Mucosa of rectum (tissue), 2 donors: ENCODE measurements around the gene PIR.

ENCODE experiments used
- H3K27ac ChIP-seq, 2 donors: one replicate each; pipeline ENCODE4 v1.7.0; 2013; ENCODE audit warnings: inconsistent platforms in 2 of 2, low read depth in 2 of 2, low read length in 2 of 2
- H3K27me3 ChIP-seq, 2 donors: one replicate each; pipeline ENCODE4 v1.7.0; 2013; ENCODE audit warnings: low read length in 2 of 2; ENCODE audit not compliant: control insufficient read depth in 2 of 2, insufficient read depth in 2 of 2
- H3K36me3 ChIP-seq, 2 donors: one replicate each; pipeline ENCODE4 v1.7.0; 2013; ENCODE audit warnings: low read length in 2 of 2; ENCODE audit not compliant: control insufficient read depth in 2 of 2, insufficient read depth in 2 of 2
- H3K4me1 ChIP-seq, 2 donors: one replicate each; pipeline ENCODE4 v1.7.0; 2013; ENCODE audit warnings: low read length in 2 of 2, mild to moderate bottlenecking in 1 of 2; ENCODE audit not compliant: control insufficient read depth in 2 of 2, insufficient read depth in 2 of 2
- H3K4me3 ChIP-seq, 2 donors: one replicate each; pipeline ENCODE4 v1.7.0; 2013; ENCODE audit warnings: low read length in 2 of 2
- H3K9ac ChIP-seq, 2 donors: one replicate each; pipeline ENCODE4 v1.7.0; 2013; ENCODE audit warnings: low read length in 2 of 2, low read depth in 1 of 2, mild to moderate bottlenecking in 1 of 2
- H3K9me3 ChIP-seq, 2 donors: one replicate each; pipeline ENCODE4 v1.7.0; 2013; ENCODE audit warnings: low read length in 2 of 2; ENCODE audit not compliant: control insufficient read depth in 2 of 2
- donor health status: healthy.
- donor health status: Normal muscosa, but diverticular disease.

The PIR gene

DNA sequence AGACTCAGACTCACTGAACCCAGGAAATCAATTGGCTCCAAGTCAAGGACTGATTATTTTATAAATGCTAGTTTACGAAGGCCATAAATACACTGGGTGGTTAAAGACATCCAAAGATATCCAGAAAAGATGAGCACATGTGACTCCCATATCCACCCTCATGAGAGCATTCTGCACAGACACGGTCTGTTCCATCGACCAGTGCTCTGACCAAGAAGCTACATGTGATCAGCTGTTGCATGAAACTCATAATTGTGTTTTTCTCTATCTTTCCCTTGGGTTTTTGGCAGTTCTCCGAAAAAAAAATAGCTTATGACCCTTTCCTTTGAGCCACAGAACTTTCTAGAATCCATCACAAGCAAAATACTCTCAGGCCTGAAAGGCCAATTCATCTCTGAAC lies 2.7 kb upstream of the PIR start:
- no peaks in the 10 kb centered on the region for H3K9me3 ChIP-seq
- no peaks in the 10 kb centered on the region for H3K4me1 ChIP-seq
- H3K4me3 ChIP-seq, result no peak overlapping the region
- H3K9ac ChIP-seq, result no peak overlapping the region
- no peaks in the 10 kb centered on the region for H3K36me3 ChIP-seq
- peaks cover 2 to 15% of the 10 kb centered on the region in 2 donors for H3K27me3 ChIP-seq
- no peak overlapping the region for H3K27ac ChIP-seq

- Histone ChIP-seq H3K4me3 (peak overlapping the region; percentile 65 to 68), H3K9ac (peak overlapping the region in 1 of 2 donors; percentile 55), H3K4me1 (no peaks in the 10 kb centered on the region), H3K27me3 (peaks cover 2 to 17% of the 10 kb centered on the region in 2 donors), H3K36me3 (no peaks in the 10 kb centered on the region), H3K27ac (no peak overlapping the region), H3K9me3 (no peaks in the 10 kb centered on the region)
These were observed 664 bp downstream of the PIR start for GRCh38 chrX:15492469-15492868.

DNA sequence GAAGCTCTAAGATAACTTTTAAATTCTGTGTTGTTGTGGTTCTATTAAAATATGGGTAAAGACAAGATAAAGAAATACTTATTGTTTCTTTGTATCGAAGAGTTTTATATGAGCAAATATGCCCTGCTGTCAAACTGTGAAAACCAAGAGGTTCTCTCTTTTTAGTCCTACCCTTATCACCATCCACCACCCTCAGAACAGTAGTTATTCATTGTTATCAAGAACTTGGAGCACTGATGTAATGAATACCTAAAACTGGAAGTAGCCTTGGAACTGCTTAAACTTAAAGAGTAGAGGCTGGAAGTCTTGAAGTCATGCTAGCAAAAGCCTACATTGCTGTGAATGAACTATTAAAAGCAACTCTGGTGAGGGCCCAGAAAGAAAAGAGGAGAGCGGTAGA lies 9.2 kb downstream of the PIR start:
- H3K27ac ChIP-seq, result no peak overlapping the region
- H3K4me3 ChIP-seq, result no peak overlapping the region
- H3K36me3 ChIP-seq, result no peaks in the 10 kb centered on the region
- no peaks in the 10 kb centered on the region for H3K4me1 ChIP-seq
- H3K9ac ChIP-seq, result no peak overlapping the region
- no peaks in the 10 kb centered on the region for H3K9me3 ChIP-seq
- H3K27me3 ChIP-seq, result peaks cover 0 to 5% of the 10 kb centered on the region in 2 donors

DNA sequence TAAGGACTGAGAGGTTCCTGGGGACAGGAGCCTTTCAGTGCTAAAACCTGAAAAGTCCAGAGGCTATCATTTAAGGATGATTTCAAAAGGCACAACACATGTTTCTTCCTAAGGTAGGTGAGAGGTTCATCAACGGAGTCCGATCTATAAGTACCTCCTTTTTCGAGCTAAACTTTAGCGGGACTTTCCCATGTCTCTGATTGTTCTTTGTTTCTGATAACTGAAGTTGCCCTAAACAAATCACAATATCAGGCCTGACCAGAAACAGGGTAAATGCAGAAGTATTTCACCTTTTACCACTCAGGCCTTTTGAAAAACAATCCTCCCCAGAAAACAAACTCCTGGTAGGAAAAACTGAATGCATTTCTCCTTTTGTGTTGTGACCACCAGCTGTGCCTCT lies 17.6 kb downstream of the PIR start:
- Histone ChIP-seq H3K9ac (no peak overlapping the region), H3K27ac (no peak overlapping the region), H3K27me3 (peaks cover 0 to 6% of the 10 kb centered on the region in 2 donors)

DNA sequence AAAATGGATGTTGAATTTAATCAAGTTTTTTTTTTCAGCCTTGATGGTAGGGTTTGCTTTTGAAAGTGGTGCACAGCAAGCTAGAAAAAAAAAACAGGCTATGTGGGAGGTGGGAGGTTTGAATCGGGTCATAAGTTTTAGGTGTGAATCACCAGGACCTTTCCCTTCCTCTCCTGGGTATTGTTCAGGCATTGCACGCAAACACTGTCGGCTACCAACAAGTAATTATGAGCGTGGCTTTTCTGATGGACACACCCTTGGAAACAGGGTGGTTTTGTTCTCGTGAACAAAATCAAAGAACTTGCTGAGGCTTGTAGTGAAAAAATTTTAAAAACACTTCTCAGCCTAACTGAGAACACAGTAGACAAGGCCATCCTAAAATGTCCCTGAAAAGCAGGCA lies 18.1 kb downstream of the PIR start:
- no peaks in the 10 kb centered on the region for H3K36me3 ChIP-seq
- no peak overlapping the region for H3K4me3 ChIP-seq
- H3K9me3 ChIP-seq, result no peaks in the 10 kb centered on the region
- peaks cover 0 to 6% of the 10 kb centered on the region in 2 donors for H3K27me3 ChIP-seq
- no peak overlapping the region for H3K27ac ChIP-seq
- no peaks in the 10 kb centered on the region for H3K4me1 ChIP-seq
- H3K9ac ChIP-seq, result no peak overlapping the region

More for the DNA sequence above, 17.6 kb downstream of the PIR start:
- Histone ChIP-seq H3K4me1 (no peaks in the 10 kb centered on the region), H3K9me3 (no peaks in the 10 kb centered on the region), H3K4me3 (no peak overlapping the region), H3K36me3 (no peaks in the 10 kb centered on the region)

DNA sequence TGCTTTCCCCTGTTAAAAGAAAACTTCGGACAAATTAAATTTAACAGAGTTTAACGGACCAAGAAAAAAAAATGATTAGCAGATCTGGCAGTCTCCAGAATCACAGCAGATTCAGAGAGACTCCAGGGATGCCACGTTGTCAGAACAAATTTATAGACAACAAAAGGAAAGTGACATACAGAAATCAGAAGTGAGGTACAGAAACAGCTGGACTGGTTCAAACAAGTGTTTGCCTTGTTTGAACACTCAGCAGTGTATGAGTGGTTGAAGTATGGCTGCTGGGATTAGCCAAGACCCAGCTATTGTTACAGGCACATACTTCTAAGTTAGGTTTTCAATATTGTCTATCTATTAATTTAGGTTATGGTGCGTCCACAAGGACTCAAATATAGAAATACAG lies 19.1 kb downstream of the PIR start:
- Histone ChIP-seq H3K4me3 (no peak overlapping the region), H3K27ac (no peak overlapping the region), H3K27me3 (peaks cover 0 to 6% of the 10 kb centered on the region in 2 donors), H3K36me3 (no peaks in the 10 kb centered on the region), H3K9me3 (no peaks in the 10 kb centered on the region), H3K9ac (no peak overlapping the region), H3K4me1 (no peaks in the 10 kb centered on the region)

DNA sequence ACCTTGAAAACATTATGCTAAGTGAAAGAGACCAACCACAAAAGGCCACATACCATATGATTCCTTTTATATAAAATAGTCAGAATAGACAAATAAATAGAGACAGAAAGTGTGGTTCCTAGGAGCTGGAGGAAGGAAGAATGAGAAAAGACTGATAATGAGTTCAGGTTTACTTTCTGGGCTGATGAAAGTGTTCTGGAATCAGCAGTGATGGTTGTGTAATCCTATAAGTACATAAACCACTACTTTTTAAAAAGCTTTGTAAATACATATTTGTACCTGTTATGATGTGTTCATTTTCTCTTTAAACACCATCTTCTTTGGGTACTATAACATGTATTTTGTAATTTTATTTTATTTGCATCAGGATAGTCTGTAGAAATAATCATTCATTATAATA lies 20.6 kb downstream of the PIR start:
- Histone ChIP-seq H3K27me3 (peaks cover 0 to 2% of the 10 kb centered on the region in 2 donors), H3K36me3 (no peaks in the 10 kb centered on the region), H3K27ac (no peak overlapping the region), H3K9me3 (no peaks in the 10 kb centered on the region), H3K4me1 (no peaks in the 10 kb centered on the region), H3K9ac (no peak overlapping the region), H3K4me3 (no peak overlapping the region)

DNA sequence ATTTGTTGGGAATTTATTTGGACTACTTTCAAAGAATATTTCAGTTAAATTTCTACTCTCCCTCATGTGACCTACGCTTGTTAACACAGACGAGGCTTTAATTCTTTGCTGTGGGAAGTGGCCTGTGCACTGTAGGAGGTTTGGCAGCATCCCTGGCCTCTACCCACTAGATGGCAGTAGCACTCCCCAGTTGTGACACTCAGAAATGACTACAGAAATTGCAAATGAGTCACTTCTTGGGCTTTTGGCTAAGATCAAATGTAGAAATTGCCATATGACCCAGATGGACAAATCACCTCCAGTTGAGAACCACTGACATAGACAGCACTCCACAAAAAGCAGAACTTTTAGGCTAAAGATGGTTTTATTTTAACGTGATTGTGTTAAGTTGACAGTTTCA lies 22.1 kb downstream of the PIR start:
- Histone ChIP-seq H3K4me1 (no peaks in the 10 kb centered on the region), H3K27ac (no peak overlapping the region), H3K9ac (no peak overlapping the region), H3K27me3 (peaks cover 3 to 4% of the 10 kb centered on the region in 2 donors), H3K36me3 (no peaks in the 10 kb centered on the region), H3K9me3 (no peaks in the 10 kb centered on the region), H3K4me3 (no peak overlapping the region)

DNA sequence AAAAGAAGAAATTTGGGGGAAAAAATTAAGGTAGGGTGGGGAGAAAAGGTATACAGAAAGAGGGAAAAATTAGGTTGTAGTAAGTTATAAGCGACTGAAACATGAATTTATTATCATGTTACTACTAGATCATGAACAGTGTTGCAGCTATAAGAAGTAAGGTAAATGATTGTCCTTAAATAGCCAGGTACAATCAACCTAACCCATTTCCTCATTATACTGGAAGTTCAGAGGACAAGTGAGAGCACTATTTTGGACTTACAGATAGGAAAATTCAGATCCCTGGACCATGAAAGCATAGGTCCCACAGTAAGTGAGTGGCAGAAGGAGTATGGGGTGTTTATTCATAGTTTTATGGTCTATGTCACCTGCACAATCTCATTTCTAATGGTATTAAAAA lies 23.5 kb downstream of the PIR start:
- peak overlapping the region; percentile 4 to 48 for H3K27ac ChIP-seq
- no peaks in the 10 kb centered on the region for H3K9me3 ChIP-seq
- no peaks in the 10 kb centered on the region for H3K36me3 ChIP-seq
- no peaks in the 10 kb centered on the region for H3K4me1 ChIP-seq
- H3K4me3 ChIP-seq, result no peak overlapping the region
- H3K9ac ChIP-seq, result no peak overlapping the region
- H3K27me3 ChIP-seq, result peaks cover 3 to 10% of the 10 kb centered on the region in 2 donors

DNA sequence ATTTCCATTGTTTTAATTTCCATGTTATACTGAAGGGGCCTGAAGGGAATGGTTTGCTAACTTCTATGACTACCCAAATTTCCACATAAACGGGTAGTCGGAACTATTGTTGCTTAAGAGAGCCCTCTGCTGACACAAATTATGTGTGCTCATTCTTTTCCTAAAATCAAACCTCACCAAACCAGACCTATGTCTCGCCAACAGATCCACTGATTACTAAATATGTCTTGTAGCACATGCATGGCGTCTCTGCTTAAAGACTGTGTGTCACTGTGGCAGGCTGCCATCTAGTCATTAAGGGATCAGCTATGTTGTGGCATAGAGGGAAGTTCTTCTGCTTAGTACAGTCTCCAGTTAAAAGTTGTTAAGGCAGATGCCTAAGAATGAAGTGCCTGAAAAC lies 25.1 kb downstream of the PIR start:
- no peak overlapping the region for H3K4me3 ChIP-seq
- H3K9ac ChIP-seq, result no peak overlapping the region
- no peaks in the 10 kb centered on the region for H3K36me3 ChIP-seq
- H3K27ac ChIP-seq, result no peak overlapping the region
- H3K4me1 ChIP-seq, result no peaks in the 10 kb centered on the region
- H3K9me3 ChIP-seq, result no peaks in the 10 kb centered on the region
- H3K27me3 ChIP-seq, result peaks cover 3 to 13% of the 10 kb centered on the region in 2 donors
